NCI-H446 (cell line): ENCODE measurements around the gene INSRR.
A peak's percentile ranks its signal among the peaks of the same experiment; 100 is the strongest.

Source experiments
- DNase-seq, 2 experiments: peaks; one replicate each; lab custom pipeline; 2025; lab: John Stamatoyannopoulos, UW

Gene INSRR

GRCh38 chr1:156874142-156874541, 15.2 kb upstream of the INSRR start:
- DNase-seq, result no peak

GRCh38 chr1:156873659-156874058, 14.7 kb upstream of the INSRR start:
- DNase-seq, result no peak

- no peak for DNase-seq
These were observed 10.5 kb upstream of the INSRR start for GRCh38 chr1:156869455-156869854.

- no peak for DNase-seq
These were observed 9.4 kb upstream of the INSRR start for GRCh38 chr1:156868341-156868740.

- DNase-seq, result no peak
These were observed 7.5 kb upstream of the INSRR start for GRCh38 chr1:156866249-156866909.

GRCh38 chr1:156865865-156866248, 6.9 kb upstream of the INSRR start:
- no peak for DNase-seq

- DNase-seq, result no peak
These were observed 6.3 kb upstream of the INSRR start for GRCh38 chr1:156865258-156865657.

- DNase-seq, result no peak
These were observed 5.9 kb upstream of the INSRR start for GRCh38 chr1:156864796-156865195.

GRCh38 chr1:156863631-156864030, 4.7 kb upstream of the INSRR start:
- no peak for DNase-seq

- no peak for DNase-seq
These were observed 4.2 kb upstream of the INSRR start for GRCh38 chr1:156862997-156863599.

- DNase-seq, result no peak
These were observed 3.7 kb upstream of the INSRR start for GRCh38 chr1:156862584-156862983.

- peak; percentile 45 to 80 for DNase-seq
These were observed 1.9 kb upstream of the INSRR start, which contains the start of gene NTRK1 for GRCh38 chr1:156860628-156861423. Gene NTRK1, plus strand, starts transcription at chr1:156860865. Its CDS starts 70 bp downstream, at chr1:156860935.

GRCh38 chr1:156860113-156860627, 1.3 kb upstream of the INSRR start:
- DNase-seq, result peak in 1 of 2 experiments; percentile 67

GRCh38 chr1:156859523-156860112, 701 bp upstream of the INSRR start:
- peak in 1 of 2 experiments; percentile 23 for DNase-seq

GRCh38 chr1:156858555-156858956, 361 bp downstream of the INSRR start:
- DNase-seq, result no peak

GRCh38 chr1:156857532-156857931, 1.4 kb downstream of the INSRR start:
- no peak for DNase-seq

- no peak for DNase-seq
These were observed 2.6 kb downstream of the INSRR start for GRCh38 chr1:156856282-156856785.

GRCh38 chr1:156854634-156855033, 4.3 kb downstream of the INSRR start:
- no peak for DNase-seq

GRCh38 chr1:156853761-156854160, 5.2 kb downstream of the INSRR start:
- DNase-seq, result no peak

- DNase-seq, result peak; percentile 84 to 98
These were observed 6.5 kb downstream of the INSRR start for GRCh38 chr1:156852418-156852874.

GRCh38 chr1:156851779-156852417, 7.0 kb downstream of the INSRR start:
- DNase-seq, result peak; percentile 65 to 84

- no peak for DNase-seq
These were observed 9.8 kb downstream of the INSRR start for GRCh38 chr1:156849151-156849496.
